Adrenal gland (tissue), 12 donors: ENCODE results near the gene PRKG1. TPM values are rescaled to one million over a fixed set of nuclear protein-coding genes. Genes with fewer than 3 reads are reported as not detected.

ENCODE experiments used
- DNase-seq, 7 donors: peaks; one replicate each; pipeline ENCODE4 v3.0.0-alpha.2; 2019 to 2020
- H3K27ac ChIP-seq, 5 donors: fragments of 200-600 bp; sonication (generic) in 4 of 5; 1 replicate in 3 of 5; 2 replicates in 2 of 5; pipeline versions ENCODE4 v1.5.1 to v1.8.0; 2016 to 2020; ENCODE audit warnings: mild to moderate bottlenecking in 1 of 5
- H3K27me3 ChIP-seq: fragments of 200-600 bp; 2 replicates; pipeline ENCODE4 v1.8.0; 2021
- H3K36me3 ChIP-seq, 2 donors: fragments of 200-600 bp; replicated peaks in 1 of 2; 1 replicate in 1 of 2; 2 replicates in 1 of 2; pipeline versions ENCODE4 v1.5.1 to v1.8.0; 2018 to 2022
- H3K4me1 ChIP-seq, 2 donors: fragments of 200-600 bp; replicated peaks in 1 of 2; 1 replicate in 1 of 2; 2 replicates in 1 of 2; pipeline versions ENCODE4 v1.5.1 to v1.8.0; 2018 to 2021
- H3K4me3 ChIP-seq, 4 donors: fragments of 200-600 bp; sonication (generic) in 3 of 4; one replicate each; pipeline ENCODE4 v1.5.1; 2016 to 2018
- H3K9me3 ChIP-seq, 3 donors: fragments of 200-600 bp; sonication (generic) in 1 of 3; replicated peaks in 1 of 3; 1 replicate in 2 of 3; 2 replicates in 1 of 3; pipeline versions ENCODE4 v1.5.1 to v1.8.0; 2016 to 2021
- CTCF ChIP-seq, 6 experiments: fragments of 450-650 bp in 4 of 6; fragments of 200-600 bp in 2 of 6; sonication (generic) in 1 of 6; IDR thresholded peaks; 1 replicate in 5 of 6; 2 replicates in 1 of 6; pipeline versions ENCODE4 v1.5.1 to v1.8.0; 2016 to 2021; ENCODE audit warnings: antibody characterized with exemption in 6 of 6, mild to moderate bottlenecking in 2 of 6, moderate library complexity in 1 of 6
- POLR2A ChIP-seq, 2 donors: fragments of 450-650 bp; IDR thresholded peaks; one replicate each; pipeline ENCODE4 v1.6.1; 2017; ENCODE audit warnings: antibody characterized with exemption in 2 of 2, mild to moderate bottlenecking in 2 of 2, moderate library complexity in 1 of 2
- WGBS, 4 donors: extraction: QIAGEN DNeasy Blood & Tissue Kit in 2 of 4; methylation state at CpG; one replicate each; pipeline versions ENCODE4 v1.1.5 to v1.1.7; 2013 to 2017; 5-methylcytosine and 5-hydroxymethylcytosine counted together
- intact Hi-C, 2 donors: fragments of 100-400 bp; cut with DNase I; formaldehyde crosslinking; loops; one replicate each; pipeline versions ENCODE4 v1.14.1 to v1.15.0; 2022 to 2023
- polyA plus RNA-seq, 3 donors: library from polyadenylated mRNA; stranded (reverse); fragments of 200-250 nt in 2 of 3; fragments of 350-450 nt in 1 of 3; fragmentation: Illumina TruSeq in 1 of 3; extraction: RNeasy Lipid Tissue Mini Kit (QIAGEN cat#74804) in 1 of 3; gene quantifications; one replicate each; pipeline ENCODE4 v1.2.3, GENCODE V29; 2013 to 2014
- total RNA-seq, 9 donors: library from RNA; depleted of rRNA in 4 of 9; stranded (reverse); fragments of >200 nt in 4 of 9; fragments of 120-200 nt in 1 of 9; fragmentation: NEBNext Ultra II Directional in 1 of 9; extraction: Animal tissue kit (Norgen Biotek cat#: 25700) in 1 of 9; gene quantifications; one replicate each; pipeline versions ENCODE4 v1.1.0 to v1.2.4, GENCODE V29; 2013 to 2023
- donor health status: healthy with polysubstance abuse.
- donor health status: Bipolar disorder and iron deficiency.
- donor health status: DM: yes; HTN: yes; CAD: no.
- donor health status: DM: no; HTN: no; CAD: no.
- donor health status: DM: no; HTN: no; CAD: no.
- donor health status: DM: yes; HTN: yes; CAD: no.

The PRKG1 gene
- total and polyA plus RNA-seq, 12 donors: 6.9 to 104 (median 29.7) TPM

GRCh38 chr10:51643734-51644133, 569.4 kb downstream of the PRKG1 start:
- no peaks in the 10 kb centered on the region for H3K9me3 ChIP-seq
- no peak for TF ChIP-seq CTCF (IDR thresholded peaks at IDR 0.05)
- no peak for TF ChIP-seq POLR2A (IDR thresholded peaks at IDR 0.05)
- H3K4me3 ChIP-seq: no peak overlapping the region
- intact Hi-C loops: no loop called here
- H3K36me3 ChIP-seq: no peaks in the 10 kb centered on the region
- H3K4me1 ChIP-seq: peaks cover 6 to 10% of the 10 kb centered on the region in 2 donors
- no peaks in the 10 kb centered on the region for H3K27me3 ChIP-seq
- H3K27ac ChIP-seq: no peak overlapping the region
- DNase-seq: no peak
- WGBS, 4 donors: 65 to 82% (median 73%) methylated on average over 3 of the region's 3 CpGs

DNA sequence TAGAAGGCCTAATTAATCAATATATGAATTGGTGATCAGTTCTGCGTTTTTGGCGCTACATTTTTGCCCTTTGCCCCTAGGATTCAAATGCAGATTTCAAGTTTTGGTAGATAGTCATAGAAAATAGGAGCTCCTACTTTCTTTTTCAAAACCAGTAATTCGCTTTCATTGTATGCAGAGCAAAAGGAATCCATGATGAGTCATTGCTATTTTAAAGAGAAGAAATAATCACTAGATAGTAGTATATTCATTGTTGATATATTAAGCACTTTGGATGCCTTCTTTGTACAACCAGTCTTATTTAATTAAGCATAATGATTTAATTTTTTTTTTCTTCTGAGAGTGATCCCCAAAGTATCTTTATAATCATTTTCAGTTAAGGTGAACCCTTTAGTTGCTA, 574.8 kb downstream of the PRKG1 start:
- Histone ChIP-seq H3K27me3 (no peaks in the 10 kb centered on the region), H3K36me3 (no peaks in the 10 kb centered on the region), H3K9me3 (no peaks in the 10 kb centered on the region), H3K4me3 (no peak overlapping the region), H3K4me1 (no peaks in the 10 kb centered on the region), H3K27ac (no peak overlapping the region)
- no peak for DNase-seq
- TF ChIP-seq CTCF (IDR thresholded peaks at IDR 0.05) (no peak), POLR2A (IDR thresholded peaks at IDR 0.05) (no peak)
- WGBS, 4 donors: 95 to 97% (median 96%) methylated on average over 3 of the region's 3 CpGs
- intact Hi-C loops: no loop called here

GRCh38 chr10:51651063-51651462, 576.8 kb downstream of the PRKG1 start:
- 81 to 93% (median 85%) methylated on average over 1 of the region's 1 CpG for WGBS, 4 donors

DNA sequence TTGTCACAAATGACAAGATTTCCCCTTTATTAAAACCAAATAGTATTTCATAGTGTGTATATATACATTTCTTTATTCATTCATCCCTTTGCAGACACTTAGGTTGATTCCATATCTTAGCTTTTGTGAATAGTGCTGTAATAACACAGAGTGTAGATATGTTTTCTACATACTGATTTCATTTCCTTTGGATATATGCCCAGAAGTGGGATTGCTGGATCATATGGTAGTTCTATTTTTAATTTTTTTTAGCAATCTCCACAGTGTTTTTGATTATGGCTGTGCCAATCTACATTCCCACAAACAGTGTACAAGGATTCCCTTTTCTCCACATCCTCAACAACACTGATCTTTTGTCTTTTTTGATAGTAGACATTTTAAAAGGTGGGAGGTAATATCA, 578.7 kb downstream of the PRKG1 start:
- no peaks in the 10 kb centered on the region for H3K27me3 ChIP-seq
- H3K9me3 ChIP-seq: no peaks in the 10 kb centered on the region
- H3K27ac ChIP-seq: no peak overlapping the region
- intact Hi-C loops: no loop called here
- no peaks in the 10 kb centered on the region for H3K36me3 ChIP-seq
- TF ChIP-seq CTCF (IDR thresholded peaks at IDR 0.05) (no peak), POLR2A (IDR thresholded peaks at IDR 0.05) (no peak)
- no peak for DNase-seq
- H3K4me1 ChIP-seq: no peaks in the 10 kb centered on the region
- no peak overlapping the region for H3K4me3 ChIP-seq

More at GRCh38 chr10:51651063-51651462, 576.8 kb downstream of the PRKG1 start:
- DNase-seq: no peak
- H3K4me1 ChIP-seq: no peaks in the 10 kb centered on the region
- H3K27me3 ChIP-seq: no peaks in the 10 kb centered on the region
- TF ChIP-seq CTCF (IDR thresholded peaks at IDR 0.05) (no peak), POLR2A (IDR thresholded peaks at IDR 0.05) (no peak)
- no peak overlapping the region for H3K27ac ChIP-seq
- H3K4me3 ChIP-seq: no peak overlapping the region
- H3K9me3 ChIP-seq: no peaks in the 10 kb centered on the region
- intact Hi-C loops: no loop called here
- H3K36me3 ChIP-seq: no peaks in the 10 kb centered on the region
